ENCODE data around the gene CTSZ.

- TF ChIP-seq CTCF (IDR thresholded peaks at IDR 0.05) (no peak), POLR2AphosphoS5 (IDR thresholded peaks at IDR 0.05) (no peak)
Measured at GRCh38 chr20:59044796-59045195, 37.7 kb upstream of the CTSZ start.

Measured in transverse colon (tissue), 4 donors.